GM19035 (cell line): ENCODE data around the gene RNH1.

Experiments used
- ATAC-seq: cut with Tn5 transposase; IDR thresholded peaks from one replicate; pipeline ENCODE4 v1.9.1; 2021; ENCODE audit not compliant: unreplicated experiment

The RNH1 gene

DNA sequence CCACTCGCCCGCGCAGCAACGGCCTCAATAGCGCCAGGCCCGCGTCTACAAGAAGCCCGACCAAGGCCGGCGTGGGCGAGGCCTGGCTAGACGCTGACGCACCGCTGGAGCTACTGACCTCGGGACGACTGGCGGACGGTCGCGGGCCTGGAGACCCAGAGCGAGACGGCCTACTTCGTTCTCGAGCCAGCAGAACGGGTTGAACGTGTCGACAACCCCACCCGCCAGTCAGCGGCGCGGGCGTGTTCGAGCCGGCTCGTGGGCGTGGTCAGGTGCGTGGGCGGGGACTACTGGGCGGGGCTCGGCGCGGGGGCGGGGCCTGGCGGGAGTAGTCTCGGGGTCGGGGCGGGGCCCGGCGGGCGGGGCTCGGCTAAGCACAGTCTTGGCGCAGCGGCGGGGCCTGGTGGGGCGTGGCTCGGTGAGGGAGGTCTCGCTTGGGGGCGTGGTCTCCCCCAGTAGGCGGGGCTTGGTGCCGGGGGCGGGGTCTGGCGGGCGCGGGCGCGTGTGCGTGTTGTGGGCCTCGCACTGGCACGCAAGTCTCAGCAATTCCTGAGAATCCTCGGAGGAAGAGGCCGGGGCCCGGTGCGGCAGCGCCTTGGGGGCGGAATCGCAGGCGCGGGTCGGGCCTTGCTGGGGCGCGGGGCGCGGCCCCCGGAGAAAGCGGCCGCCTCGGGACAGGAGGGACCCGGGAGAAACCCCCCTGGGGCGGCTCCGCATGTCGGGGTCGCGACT, at the start of gene RNH1:
Gene RNH1 (minus strand): TSS at position 248 of the 732 bp plus-strand sequence. CDS start 5,080 bp downstream, outside the sequence.
- peak; percentile 45 for ATAC-seq

DNA sequence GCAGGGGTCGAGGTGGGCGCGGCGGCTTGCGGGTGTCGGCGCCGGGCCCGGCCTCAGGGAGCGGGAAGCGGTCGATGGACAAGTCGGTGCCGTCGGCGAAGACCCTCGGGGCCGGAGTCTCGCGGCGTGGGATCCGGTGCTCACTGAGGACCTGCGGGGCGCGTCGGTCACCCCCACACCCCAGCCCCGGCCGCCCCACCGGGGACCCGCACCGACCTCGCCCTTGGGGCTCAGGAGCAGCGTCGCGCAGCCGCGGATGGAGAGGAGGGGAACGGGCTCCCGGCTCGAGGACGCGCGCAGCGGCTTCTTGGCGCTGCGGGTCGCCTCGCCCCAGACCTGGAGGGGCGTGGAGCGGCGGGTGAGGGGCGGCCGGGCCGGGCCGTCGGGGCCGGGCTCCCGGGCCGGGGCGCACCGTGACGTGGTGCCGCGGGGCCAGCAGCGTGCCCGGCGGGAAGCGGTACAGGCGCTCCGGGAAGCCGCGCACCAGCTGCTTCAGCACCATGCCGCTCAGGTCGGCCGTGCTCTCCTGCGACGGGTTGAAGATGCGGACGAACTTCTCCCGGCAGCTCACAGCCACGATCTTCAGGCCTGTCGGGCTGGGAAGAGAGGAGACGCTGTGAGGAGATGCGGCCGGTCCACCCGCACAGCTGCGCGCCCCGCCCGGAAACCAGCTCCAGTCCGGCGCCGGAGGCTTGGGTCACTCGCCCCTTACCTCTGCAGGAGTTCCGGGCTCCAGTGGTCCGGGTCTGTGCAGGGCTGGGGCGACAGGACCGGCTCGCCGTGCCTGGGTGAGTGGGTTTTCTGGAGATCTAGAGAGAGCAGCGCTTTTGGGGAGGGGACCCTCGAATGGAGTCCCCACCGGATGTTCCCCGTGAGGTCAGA, 49.0 kb upstream of the RNH1 start:
- ATAC-seq: no peak

DNA sequence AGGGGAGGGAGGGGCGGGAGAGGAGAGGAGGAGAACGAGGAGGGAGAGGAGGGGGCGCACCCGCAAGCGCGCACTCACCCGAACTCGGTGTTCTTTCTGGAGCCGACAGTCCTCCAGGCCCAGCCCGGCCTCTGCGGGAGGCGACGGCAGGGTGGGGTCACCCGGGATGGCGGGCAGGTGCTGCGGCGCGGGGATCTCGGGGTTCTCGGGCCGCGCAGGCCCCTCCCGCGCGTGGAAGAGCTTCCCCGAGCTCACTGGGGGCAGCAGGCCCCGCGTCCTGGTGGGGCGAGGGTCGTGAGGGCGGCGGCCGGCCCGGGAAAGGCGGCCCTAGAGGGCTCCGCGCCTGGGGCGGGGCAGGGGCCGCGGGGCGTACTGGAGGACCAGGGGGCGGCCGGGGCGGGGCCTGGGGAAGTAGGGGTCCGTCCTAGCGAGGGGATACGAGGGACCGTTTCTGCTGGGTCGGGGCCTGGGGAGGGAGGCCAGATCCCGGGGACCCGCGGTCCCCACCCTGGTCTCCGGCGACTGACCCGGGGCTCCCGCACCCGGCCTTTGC, 48.3 kb upstream of the RNH1 start:
- no peak for ATAC-seq

- ATAC-seq: peak; percentile 66
These were observed 47.6 kb upstream of the RNH1 start for GRCh38 chr11:554428-555226.

- no peak for ATAC-seq
These were observed 46.9 kb upstream of the RNH1 start for GRCh38 chr11:553988-554340.

- no peak for ATAC-seq
These were observed 46.3 kb upstream of the RNH1 start for GRCh38 chr11:553083-553987.

DNA sequence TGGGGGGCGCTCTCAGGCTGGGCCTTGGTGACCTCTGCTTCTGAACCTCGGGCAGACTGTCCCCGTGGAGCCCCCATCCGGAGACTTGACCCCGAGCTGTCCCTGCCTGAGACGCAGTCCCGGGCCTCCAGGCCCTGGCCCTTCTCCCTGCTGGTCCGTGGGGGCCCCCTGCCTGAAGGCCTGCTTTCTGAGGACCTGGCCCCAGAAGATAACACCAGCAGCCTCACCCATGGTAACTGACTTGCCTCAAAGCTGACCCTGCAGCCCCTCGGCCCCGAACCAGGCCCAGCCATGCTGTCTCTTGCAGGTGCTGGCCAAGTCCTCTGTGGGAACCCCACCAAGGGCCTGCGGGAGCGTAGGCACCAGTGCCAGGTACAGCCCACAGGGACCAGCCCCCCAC, 44.6 kb upstream of the RNH1 start:
- no peak for ATAC-seq

DNA sequence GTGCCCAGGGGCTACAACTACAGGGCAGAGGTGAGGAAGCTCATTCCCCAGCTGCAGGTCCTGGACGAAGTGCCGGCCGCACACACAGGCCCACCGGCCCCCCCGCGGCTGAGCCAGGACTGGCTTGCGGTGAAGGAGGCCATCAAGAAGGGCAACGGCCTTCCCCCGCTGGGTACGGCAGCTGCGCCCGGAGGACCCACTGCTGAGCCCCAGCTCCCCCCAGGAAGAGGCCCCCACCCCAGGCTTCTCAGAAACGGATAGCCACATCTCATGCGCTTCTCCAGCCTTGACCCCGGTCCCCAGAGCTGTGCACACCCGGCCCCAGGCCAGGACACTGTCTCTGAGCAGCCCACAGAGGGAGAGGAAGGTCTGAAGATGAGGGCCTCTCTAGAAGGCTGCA, 44.1 kb upstream of the RNH1 start:
- no peak for ATAC-seq

- ATAC-seq: no peak
These were observed 43.7 kb upstream of the RNH1 start for GRCh38 chr11:550746-551085.

GRCh38 chr11:550021-550745, 43.1 kb upstream of the RNH1 start:
- ATAC-seq: no peak

- ATAC-seq: no peak
These were observed 41.9 kb upstream of the RNH1 start for GRCh38 chr11:548700-549603.

DNA sequence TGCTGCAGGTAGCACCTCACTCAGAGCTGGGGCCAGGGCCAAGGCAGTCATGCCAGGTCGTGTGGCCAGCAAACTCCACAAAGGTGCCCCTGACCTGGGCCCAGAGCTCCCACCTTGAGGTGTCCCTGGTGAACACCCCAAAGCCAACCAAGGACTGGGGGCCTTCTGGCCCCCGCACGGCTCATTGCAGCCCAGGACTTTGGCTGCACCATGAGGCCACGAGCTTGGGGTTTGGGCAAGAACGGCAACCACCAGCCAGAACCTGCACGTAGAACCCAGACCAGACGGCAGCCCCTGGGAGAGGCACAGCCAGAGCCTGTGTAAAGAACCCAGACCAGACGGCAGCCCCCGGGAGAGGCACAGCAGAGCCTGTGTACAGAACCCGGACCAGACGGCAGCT, 38.1 kb upstream of the RNH1 start:
- no peak for ATAC-seq

- ATAC-seq: no peak
These were observed 37.8 kb upstream of the RNH1 start for GRCh38 chr11:544817-545166.

DNA sequence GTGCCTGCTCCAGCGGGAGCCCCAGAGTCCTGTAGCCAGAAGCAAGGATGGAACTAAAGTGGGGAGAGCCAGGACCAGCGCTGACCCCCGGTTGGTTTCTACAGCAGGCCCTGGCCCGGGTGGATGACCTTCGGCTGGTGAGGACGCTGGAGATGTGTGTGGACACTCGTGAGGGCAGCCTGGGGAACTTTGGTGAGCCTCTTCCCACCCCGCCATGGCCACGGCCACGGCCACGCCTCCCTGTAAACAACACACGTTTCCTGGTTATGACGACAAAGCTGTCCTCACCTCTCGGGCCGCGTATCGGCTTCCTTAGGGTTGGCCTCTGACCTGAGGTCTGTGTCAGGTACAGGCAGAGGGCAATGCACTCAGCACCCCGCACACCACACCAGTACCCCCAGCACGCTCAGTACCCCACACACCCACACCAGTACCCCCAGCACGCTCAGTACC, 34.4 kb upstream of the RNH1 start:
- no peak for ATAC-seq

DNA sequence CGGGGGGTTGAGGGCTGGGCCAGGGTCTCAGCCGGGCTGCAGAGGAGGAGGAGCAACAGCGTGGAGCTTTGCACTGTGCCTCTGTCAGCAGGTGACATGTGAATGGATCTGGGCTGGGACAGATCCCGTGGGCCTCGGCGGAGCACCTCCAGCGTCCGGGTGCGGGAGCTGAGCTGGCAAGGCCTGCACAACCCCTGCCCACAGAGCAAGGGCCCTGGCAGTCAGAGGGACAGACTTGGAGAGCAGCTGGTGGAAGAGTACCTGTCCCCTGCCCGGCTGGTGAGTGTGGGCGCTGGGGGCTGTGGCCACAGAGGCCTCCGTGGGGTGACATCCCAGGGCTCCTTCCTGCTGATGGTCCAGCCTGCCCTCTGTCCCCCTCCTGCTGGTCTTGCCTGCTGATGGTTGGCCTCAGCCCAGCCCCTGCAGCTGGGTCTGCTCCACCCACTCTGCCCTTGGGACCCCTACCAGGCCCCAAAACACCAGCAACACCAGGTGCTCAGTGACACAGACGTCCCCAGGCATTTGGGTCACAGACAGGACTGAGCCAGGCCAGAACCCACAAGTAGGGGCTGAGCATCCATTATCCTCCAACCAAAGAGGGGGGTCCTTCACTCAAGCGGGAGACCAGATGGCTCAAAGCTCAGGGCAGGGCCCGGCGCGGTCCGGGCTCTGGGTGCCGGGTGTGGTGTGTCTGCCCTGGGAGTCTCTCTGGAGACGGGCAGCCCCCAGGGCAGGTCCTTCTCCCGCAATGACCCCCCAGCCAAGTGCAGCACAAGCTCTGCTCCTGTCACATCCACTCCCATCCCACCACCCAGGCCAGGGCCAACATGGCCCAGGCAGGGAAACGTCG, 33.8 kb upstream of the RNH1 start:
- ATAC-seq: no peak

DNA sequence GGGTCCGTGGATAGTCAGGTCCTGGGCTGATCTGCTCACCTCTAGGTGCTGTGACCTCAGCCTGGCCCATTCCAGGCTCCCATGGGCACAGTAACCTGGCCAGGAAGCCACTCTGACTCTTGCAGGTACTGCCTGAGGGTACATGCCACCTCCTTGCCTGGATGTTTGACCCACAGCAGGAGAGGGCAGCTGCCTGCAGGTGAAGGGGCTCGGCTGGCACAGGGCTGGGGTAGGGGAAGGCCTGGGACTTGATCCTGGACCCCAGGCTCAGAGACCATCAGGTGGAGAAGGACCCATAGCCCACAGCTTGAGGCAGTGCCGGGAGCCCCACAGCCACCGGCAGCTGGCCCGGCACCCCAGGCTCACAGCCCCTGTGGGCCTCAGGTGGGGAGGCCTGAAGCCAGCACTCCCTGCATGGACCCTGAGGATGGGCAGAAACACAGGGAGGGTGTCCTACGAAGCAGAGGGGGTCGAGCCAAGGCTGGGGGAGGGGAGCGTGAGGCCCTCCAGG, 33.0 kb upstream of the RNH1 start:
- ATAC-seq: no peak

- ATAC-seq: no peak
These were observed 31.5 kb upstream of the RNH1 start for GRCh38 chr11:538431-539051.
